ENCODE data around the gene GRK5.

GRCh38 chr10:119326167-119326566 lies 118.8 kb downstream of the GRK5 start:
- no peak for TF ChIP-seq CTCF (IDR thresholded peaks at IDR 0.05; ENCODE audit: low read length)
- TF ChIP-seq EZH2 (optimal IDR thresholded peaks at IDR 0.05; ENCODE audit: low read depth, low read length): no peak

All from MM.1S (cell line).